ENCODE data around the gene RTKN2.

DNA sequence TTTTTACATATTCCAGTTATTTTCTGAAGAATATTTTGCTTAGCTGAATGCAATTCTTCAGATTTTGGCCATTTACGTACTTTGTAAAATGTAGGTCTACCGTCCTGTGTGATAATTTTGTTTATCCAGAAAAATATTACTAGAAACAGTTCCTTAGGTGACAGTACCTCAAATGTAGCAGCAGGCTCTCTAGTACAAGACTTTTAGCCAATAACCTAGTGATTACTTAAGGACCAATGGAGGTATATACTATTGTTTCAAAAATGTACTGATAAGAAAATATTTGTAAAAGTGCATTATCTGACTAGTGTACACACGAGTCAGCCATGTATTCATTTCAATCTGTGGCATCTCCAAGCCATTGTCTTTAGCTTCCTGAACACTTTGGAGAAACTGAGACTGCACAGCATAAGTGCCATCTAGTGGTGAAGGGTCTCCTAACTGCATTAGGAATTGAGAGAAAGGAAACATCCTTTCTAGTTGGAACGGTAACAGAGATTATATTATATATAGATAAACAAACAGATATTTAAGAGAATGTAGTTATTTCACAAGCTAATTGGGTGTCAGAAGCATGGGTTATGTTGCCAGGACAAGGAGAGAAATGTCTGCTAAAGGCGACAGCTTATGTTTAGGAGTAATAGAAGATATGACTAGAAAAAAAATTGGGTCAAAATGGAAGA lies 23.7 kb downstream of the RTKN2 start:
- peak; percentile 83 to 86 (median 83) for TF ChIP-seq CTCF (IDR thresholded peaks at IDR 0.05)
- TF ChIP-seq POLR2A (IDR thresholded peaks at IDR 0.05) = no peak
